Measurements from ENCODE around the gene CCN2.
"Not testable (repeated sequence)": the region's sequence is repeated elsewhere in the genome, so short reads cannot be mapped to it uniquely, and the experiment has no call there.

Gene CCN2

DNA sequence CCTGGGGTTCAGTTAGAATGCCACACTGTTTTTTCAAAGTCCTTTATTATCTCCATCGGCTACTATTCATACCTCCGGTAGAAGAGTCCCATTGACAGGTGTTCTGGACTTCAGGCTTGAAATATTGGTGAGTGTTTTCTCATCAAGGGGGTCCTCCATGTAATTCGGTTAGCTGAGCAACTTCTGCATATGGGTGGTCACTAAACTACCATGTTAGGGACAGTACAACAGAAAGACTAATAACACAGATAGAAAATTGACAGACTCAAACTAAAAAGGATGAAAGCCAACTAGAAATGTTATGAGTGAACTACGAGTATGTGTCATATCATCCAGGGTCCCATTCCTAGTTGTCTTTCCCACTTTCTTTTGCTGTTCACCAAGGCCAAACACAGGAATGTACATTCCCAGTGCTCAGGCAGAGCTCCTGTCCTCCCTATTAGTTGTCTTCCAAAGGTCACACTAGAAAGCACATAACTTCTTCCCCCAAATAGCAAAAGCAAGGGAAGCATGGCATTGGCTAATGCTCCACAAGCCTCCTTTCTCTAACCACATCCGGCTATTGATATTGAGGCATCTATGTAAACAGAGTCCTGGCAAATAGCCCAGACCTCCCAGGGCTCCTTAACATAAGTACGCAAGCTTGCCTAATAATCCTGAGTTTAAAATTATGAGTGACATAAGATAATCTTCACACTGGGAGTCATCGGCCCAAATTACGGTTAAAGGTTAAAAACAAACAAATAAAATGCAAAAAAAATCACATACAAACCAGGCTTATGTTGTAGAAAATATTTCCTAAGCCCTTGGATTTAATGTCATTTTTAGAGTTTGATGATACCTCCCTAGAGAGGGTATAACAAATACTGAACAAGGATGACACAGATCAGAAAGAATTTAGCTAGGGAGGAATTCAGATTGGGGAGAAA lies 13.2 kb downstream of the CCN2 start:
- no peak for DNase-seq

GRCh38 chr6:131937226-131937625 lies 13.9 kb downstream of the CCN2 start:
- DNase-seq: no peak

- no peak for DNase-seq
Measured at GRCh38 chr6:131936156-131936555, 15.0 kb downstream of the CCN2 start.

DNA sequence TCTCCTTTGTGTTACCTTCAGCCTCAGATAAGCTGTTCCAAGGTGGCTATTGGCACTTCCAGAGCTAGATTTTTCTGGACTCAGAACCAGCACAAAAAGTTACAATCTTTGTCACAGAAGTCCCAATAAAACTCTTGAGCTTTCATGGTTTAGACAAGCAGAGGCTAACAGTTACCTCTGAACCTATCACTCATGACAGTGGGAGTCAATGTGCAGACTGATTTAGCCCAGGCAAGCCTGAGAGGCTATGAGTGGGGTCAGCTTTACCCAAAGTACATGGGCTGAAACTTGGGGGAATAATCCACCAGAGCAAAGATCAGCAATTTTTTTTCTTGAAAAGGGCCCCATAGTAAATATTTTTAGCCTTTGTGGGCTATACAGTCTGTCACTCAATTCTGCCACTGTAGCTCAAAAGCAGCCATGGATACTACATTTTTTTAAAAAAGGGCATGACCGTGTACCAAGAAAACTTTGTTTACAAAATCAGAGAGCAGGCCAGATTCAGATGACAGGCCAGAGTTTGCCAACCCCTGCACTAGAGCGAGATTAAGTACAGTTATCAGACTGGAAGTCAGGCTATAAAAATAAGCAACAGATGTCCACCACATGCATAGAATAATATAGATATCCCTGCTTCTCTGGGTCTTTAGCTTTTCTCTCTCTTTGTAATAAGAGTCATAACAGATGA lies 20.0 kb downstream of the CCN2 start:
- no peak for DNase-seq

DNA sequence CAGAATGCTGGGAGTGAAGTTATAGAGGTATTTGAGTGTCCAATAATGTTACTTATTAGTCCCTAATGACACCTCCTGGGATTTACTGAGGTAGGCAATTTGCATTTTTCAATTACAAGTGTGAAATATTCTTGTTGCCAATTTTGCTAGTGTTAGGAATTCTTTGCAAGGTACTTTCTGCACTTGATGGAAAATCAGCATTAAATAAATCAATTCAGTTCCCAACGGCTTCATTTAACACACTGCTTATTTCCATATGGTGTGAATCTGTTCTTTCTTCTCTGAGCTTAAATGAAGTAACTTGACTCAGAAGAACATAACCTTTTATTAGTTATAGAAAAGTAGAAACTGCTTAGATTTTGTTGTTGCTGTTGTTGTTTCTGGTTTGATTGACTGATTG lies 21.2 kb downstream of the CCN2 start:
- no peak for DNase-seq

GRCh38 chr6:131929264-131929663 lies 21.9 kb downstream of the CCN2 start:
- no peak for DNase-seq

GRCh38 chr6:131924881-131925474 lies 26.2 kb downstream of the CCN2 start:
- DNase-seq: peak; percentile 10

DNA sequence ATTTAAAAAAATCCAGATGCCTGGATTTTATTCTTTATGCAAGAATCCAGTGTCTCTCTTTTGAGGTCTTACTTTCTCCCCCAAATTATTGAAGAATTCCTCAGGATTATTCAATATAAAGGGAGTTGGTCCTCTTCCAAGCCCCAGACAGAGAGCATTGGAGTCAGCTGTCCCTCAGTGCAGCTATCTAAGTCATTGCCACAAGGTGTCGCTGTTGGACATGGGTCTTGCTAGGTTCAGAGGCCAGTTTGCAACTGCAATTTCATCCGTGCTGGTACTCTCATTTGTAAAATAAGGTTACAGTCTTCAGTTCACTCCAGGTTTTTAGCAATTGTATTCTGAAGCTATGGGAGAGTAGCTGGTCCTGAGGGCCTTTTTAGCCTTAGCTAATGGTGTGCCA lies 27.8 kb downstream of the CCN2 start:
- peak; percentile 68 for DNase-seq

DNA sequence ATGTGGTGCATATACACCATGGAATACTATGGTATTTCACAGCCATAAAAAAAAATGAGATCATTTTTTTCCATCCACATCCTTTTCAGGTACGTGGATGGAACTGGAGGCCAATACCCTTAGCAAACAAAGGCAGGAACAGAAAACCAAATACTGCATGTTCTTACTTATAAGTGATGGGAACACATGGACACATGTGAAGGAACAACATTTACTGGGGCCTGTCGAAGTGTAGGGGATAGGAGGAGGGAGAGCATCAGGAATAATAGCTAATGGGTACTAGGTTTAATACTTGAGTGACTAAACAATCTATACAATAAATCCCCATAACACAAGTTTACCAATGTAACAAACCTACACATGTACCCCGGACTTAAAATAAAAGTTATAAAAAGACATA lies 30.5 kb downstream of the CCN2 start:
- DNase-seq: no peak

- DNase-seq: no peak
Measured at GRCh38 chr6:131918650-131919355, 32.4 kb downstream of the CCN2 start.

GRCh38 chr6:131917763-131918649 lies 33.2 kb downstream of the CCN2 start:
- DNase-seq: no peak

DNA sequence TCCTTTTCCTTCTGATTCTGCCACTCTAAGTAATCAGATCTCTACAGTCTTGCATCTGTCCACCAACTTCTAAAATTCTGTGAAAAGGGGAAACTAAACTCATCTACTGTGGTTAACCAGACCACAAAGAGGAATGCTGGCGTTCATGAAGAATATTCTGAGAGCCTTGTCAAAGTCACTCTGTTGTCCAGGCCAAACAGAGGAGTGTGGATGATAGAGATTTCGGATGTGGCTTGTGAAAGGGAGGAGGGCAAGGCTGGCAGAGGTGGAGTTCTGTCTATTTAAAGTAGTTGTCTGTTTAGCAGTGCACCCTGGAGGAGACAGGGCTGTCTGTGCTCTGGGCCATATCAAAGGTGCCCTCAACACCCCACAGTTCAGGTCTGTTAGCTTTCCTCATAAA lies 33.9 kb downstream of the CCN2 start:
- peak; percentile 67 for DNase-seq

DNA sequence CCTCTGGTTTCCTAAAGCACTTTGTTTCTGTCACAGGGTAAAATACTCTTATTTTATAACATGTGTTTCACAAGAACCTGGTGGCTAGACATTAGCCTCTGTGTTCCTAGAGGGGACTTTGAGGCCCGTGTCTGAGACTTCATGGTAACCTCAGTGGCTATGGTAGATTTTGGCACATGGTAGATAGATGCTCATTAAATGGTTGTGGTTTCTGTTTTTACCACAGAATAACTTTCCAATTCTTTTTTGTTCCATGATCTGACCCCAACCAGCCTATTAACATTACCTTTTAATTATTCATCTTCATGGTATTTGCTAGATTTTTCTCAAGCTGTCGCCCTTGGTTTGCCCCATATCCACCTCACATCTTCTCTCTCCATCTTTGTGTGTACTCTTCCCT lies 34.3 kb downstream of the CCN2 start:
- DNase-seq: no peak

GRCh38 chr6:131916091-131916796 lies 34.9 kb downstream of the CCN2 start:
- DNase-seq: not testable (repeated sequence)

DNA sequence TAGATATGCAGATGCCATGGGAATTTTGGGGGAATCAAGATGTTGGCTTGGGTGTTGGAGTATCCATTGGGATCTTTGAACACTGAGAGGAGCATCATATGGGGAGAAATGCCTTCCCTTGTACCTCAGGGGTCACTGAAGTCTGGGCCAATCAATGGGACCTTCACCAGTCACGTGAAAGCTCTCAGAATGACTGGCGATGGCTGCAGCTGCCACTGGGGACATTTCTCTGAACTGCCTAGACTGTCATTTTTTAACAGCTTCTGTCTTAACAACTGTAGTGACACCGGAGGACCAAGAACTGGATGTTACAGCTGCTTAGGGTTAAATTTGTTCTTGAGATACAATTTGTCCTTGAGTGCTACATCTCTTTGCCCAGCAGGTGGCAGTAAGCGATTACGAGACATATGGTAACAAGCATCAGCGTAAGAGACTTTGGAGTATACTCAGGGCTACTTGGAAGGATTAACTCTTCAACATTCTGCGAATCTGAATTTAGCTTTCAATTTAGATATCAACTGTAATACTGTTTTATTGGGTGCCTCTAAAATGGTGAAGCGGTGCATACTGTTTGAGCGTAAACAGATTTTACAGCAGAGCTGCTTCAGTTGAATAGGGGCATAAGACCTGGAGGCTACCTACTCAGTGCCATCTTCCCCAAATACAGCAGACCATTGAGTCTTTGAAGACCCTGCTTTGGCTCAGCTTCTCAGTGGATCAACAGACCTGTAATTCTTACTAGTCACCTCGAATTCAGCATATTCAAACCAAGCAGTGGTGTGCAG lies 36.0 kb downstream of the CCN2 start:
- peak; percentile 74 for DNase-seq

DNA sequence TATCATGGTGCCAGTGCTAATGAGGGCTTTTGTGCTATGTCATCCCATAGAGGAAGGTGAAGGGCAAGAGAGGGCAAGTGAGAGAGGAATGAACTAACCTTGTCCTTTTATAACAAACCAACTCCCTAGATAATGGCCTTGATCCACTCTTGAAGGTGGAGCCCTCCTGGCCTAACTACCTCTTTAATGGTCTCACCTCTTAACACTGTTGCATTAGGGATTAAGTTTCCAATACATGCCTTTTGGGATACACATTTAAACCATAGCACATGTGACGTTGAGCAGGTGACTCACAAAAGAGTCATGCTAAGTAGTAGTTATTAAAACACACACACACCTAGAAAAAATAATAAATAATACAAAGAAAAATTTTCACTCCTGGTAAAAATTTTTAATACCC lies 36.9 kb downstream of the CCN2 start:
- DNase-seq: no peak

DNA sequence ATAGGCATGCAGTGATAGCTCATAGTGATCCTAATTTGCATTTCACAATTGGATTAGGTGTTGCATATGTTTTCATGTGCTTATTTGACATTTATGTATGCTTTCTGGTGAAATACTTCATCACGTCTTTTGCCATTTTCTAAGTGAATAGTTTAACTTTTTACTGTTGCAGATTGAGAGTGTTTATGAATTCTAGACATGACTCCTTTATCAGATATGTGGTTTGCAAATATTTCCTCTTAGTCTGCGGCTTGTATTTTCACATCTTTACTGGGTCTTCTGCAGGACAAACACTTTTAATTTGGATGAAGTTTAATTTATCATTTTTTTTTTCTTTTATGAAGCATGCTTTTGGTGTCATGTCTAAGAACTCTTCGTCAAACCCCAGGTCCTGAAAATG lies 39.2 kb downstream of the CCN2 start:
- DNase-seq: no peak

GRCh38 chr6:131910956-131911355 lies 40.2 kb downstream of the CCN2 start:
- no peak for DNase-seq

DNA sequence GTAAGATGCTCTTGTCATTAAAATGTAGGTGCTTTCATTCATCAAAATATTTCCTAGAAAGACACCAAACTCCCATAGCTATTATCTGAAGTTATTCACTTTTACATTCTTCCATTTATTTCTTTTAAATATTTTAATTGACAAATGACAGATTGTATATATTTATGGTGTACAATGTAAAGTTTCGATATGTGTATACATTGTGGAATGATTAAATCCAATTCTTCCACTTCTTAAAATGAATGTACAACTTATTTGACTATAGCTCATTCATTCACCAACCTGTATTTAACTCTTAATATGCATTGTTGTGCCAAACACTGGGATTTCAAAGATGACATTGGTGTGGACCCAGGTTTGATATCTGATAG lies 41.0 kb downstream of the CCN2 start:
- DNase-seq: no peak

DNA sequence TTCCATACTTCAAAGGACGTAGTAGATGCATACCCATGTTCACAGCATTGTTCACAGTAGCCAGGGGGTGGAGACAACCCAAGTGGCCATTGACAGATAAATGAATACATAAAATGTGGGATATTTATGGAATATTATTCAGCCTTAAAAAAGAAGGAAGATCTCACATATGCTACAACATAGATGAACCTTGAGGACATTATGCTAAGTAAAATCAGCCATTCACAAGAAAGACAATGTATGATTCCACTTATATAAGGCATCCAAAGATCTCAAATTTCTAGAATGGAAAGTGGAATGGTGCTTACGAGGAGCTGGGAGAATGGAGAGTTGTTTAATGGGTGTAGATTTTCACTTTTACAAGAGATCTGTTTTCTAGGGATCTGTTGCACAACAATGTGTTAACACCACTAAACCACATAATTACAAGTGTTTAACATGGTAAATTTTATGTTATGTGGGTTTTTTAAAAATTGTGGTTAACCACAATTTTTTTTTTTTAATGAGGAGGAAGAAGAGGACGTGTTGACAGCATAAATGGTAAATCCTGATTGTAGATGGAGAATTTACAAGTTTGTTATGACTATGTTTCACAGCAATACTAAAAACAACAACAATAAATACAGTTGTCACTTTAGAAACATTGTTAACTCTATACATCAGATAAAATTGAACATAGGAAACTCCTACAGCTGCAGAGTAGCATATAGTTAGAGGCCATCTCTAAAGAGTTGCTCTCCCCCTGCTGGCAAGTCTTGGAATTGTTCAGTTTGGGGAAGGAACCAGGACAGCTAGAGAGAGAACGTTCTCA lies 41.6 kb downstream of the CCN2 start:
- DNase-seq: peak; percentile 78

Measured in hematopoietic multipotent progenitor cell treated with erythropoietin and hydrocortisone succinate and interleukin-3 and kit ligand, for 8 days (in vitro differentiated cells).